Activated CD8-positive, alpha-beta memory T cell treated with anti-CD3 and anti-CD28 coated beads, Interleukin-2, amount 10 ng/mL, durations not matched to agents 7 days and 5 days (primary cell): ENCODE results near the gene TOM1L2. TPM values are rescaled to one million over a fixed set of nuclear protein-coding genes. Genes with fewer than 3 reads are reported as not detected.
"Not testable (repeated sequence)": the region's sequence is repeated elsewhere in the genome, so short reads cannot be mapped to it uniquely, and the experiment has no call there.

Experiments
- ATAC-seq: fragments of 150-1000 bp; cut with Tn5 transposase; one replicate; pipeline ENCODE4 v1.10.0; 2021; ENCODE audit warnings: moderate library complexity
- CTCF ChIA-PET: fragments of 350-600 bp; sonication (Branson Sonifier 250); formaldehyde crosslinking; loops from one replicate; lab custom pipeline; 2021; ENCODE audit warnings: antibody characterized with exemption; lab: Charles Lee
- DNase-seq: peaks from one replicate; pipeline ENCODE4 v3.0.0-alpha.2; 2020
- H3K27ac Mint-ChIP-seq: one replicate; pipeline ENCODE4 v1.8.0; 2021; ENCODE audit warnings: mild to moderate bottlenecking, mixed read lengths
- H3K27me3 Mint-ChIP-seq: one replicate; pipeline ENCODE4 v1.8.0; 2021; ENCODE audit warnings: mixed read lengths
- H3K36me3 Mint-ChIP-seq: one replicate; pipeline ENCODE4 v1.8.0; 2021; ENCODE audit warnings: mild to moderate bottlenecking, mixed read lengths
- H3K4me1 Mint-ChIP-seq: one replicate; pipeline ENCODE4 v1.8.0; 2021; ENCODE audit warnings: mixed read lengths
- H3K4me3 Mint-ChIP-seq: one replicate; pipeline ENCODE4 v1.8.0; 2021; ENCODE audit warnings: mild to moderate bottlenecking, moderate library complexity, mixed read lengths
- H3K9me3 Mint-ChIP-seq: one replicate; pipeline ENCODE4 v1.8.0; 2022; ENCODE audit warnings: low read depth, mixed read lengths
- total RNA-seq, 2 experiments: library from RNA; stranded (reverse); gene quantifications; one replicate each; pipeline ENCODE4 v1.2.3, GENCODE V29; 2021

TOM1L2 gene
- total RNA-seq, 2 experiments from 2014 or later = 19.8 to 33.0 TPM

DNA sequence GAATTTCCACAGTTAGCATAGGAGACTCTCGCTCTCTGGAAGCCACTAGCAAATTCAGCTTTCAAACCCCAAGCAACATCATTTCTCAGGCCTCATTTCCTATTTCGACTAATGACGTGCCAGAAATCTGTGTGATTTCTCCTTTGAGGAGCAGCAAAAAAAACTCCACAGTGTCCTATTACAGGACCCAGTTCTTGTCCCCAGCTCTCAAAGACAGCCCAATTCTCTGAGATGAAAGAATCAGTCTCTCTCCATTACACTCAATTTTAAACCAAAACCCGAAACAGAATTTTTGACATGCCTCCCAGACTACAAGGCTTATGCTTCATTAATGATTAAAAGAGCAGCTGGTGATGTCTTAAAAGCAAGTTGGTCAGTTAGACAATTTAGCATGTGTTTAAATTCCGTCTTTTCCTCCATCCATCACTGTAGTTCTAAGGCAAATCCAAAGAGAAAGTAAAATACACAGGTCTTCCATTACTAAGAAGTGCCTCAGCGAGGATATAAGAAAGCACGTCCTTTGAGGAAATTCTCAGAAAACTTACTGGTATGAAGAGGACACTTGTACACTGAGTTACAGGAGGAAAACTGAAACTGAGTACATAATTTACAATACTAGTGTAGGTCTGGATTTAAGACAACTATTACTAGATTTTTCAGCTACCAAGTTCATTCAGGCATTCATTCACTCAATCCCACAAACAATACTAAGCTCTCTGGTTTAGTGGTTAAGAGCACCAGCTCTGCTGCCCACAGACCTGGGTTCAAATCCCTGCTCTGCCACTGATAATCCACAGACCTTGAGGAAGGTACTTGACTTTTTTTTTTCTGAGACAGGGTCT, 12.5 kb downstream of the TOM1L2 start:
- peak; percentile 57 for DNase-seq
- peaks cover 66% of the 10 kb centered on the region for H3K4me1 Mint-ChIP-seq
- peak overlapping the region; percentile 98 for H3K27ac Mint-ChIP-seq
- CTCF ChIA-PET = interaction anchor here (1.0 to 3.0 kb wide), 7 partner anchors 10 to 278 kb away, joined by 3 to 17 read pairs (median 4); partner anchors contain the start of genes DRC3 and TOM1L2
- peaks cover 17% of the 10 kb centered on the region for H3K36me3 Mint-ChIP-seq
- H3K9me3 Mint-ChIP-seq = no peaks in the 10 kb centered on the region
- H3K27me3 Mint-ChIP-seq = no peaks in the 10 kb centered on the region
- peak; percentile 64 for ATAC-seq
- H3K4me3 Mint-ChIP-seq = peak overlapping the region; percentile 74

DNA sequence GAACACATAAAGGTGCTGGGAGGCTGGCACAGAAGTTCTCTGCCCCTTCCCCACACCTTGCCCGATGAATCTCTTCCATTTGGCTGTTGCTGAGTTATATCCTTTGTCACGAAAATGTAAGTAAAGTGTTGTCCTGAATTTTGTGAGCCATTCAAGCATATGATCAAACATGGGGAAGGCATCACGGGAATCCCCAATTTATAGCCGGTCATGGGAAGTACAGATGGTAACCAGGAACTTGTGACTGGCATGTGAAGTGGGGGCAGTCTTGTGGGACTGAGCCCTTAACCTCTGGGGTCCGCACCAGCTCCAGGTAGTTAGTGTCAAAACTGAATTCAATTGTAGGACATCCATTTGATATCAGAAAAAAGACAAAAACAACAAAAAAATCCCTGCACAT, 13.2 kb downstream of the TOM1L2 start:
- DNase-seq (no peak), ATAC-seq (no peak)
- Mint-ChIP-seq H3K36me3 (peaks cover 17% of the 10 kb centered on the region), H3K4me3 (peak overlapping the region; percentile 74), H3K27ac (peak overlapping the region; percentile 98), H3K9me3 (no peaks in the 10 kb centered on the region), H3K27me3 (no peaks in the 10 kb centered on the region), H3K4me1 (peaks cover 65% of the 10 kb centered on the region)
- CTCF ChIA-PET = interaction anchor here (1.0 to 3.0 kb wide), 4 partner anchors 14 to 277 kb away, joined by 4 to 17 read pairs (median 6); partner anchors contain the start of genes DRC3 and TOM1L2

DNA sequence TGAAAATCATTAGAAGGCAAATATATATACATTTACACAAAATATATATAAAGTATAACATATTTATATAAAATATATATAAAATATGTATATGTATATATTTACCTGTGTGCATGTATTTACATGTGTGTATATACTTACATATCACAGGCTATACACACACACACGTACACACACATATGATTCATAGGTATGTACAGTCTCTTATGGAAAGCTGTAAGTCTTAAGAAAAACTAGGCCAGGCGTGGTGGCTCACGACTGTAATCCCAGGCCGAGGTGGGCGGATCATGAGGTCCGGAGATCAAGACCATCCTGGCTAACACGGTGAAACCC, 14.7 kb downstream of the TOM1L2 start:
- CTCF ChIA-PET = interaction anchor here (1.6 to 3.0 kb wide), 4 partner anchors 15 to 275 kb away, joined by 4 to 17 read pairs (median 8); partner anchors contain the start of genes DRC3 and TOM1L2
- H3K4me3 Mint-ChIP-seq = peak overlapping the region; percentile 17
- H3K36me3 Mint-ChIP-seq = peaks cover 18% of the 10 kb centered on the region
- H3K27me3 Mint-ChIP-seq = no peaks in the 10 kb centered on the region
- DNase-seq = no peak
- no peaks in the 10 kb centered on the region for H3K9me3 Mint-ChIP-seq
- peaks cover 56% of the 10 kb centered on the region for H3K4me1 Mint-ChIP-seq
- no peak for ATAC-seq
- peak overlapping the region; percentile 98 for H3K27ac Mint-ChIP-seq

DNA sequence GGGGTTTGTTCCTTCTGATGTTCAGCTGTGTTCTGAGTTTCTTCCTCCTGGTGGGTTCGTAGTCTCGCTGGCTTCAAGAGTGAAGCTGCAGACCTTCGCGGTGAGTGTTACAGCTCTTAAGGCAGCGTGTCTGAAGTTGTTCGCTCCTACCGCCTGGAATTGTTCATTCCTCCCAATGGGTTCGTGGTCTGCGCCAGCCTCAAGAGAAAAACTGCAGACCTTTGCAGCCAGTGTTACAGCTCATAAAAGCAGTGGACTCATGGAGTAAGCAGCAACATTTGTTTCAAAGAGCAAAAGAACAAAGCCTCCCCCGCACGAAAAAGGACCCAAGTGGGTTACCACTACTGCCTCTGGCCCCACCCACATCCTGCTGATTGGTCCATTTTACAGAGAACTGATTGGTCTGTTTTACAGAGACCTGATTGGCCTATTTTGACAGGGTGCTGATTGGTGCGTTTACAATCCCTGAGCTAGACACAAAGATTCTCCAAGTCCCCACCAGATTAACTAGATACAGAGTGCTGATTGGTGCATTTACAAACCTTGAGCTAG, 16.3 kb downstream of the TOM1L2 start:
- H3K27ac Mint-ChIP-seq = peak overlapping the region; percentile 67
- peaks cover 15% of the 10 kb centered on the region for H3K36me3 Mint-ChIP-seq
- CTCF ChIA-PET = interaction anchor here (1.1 to 3.2 kb wide), 3 partner anchors 17 to 69 kb away, joined by 3 to 9 read pairs (median 4); partner anchors contain the start of genes DRC3 and TOM1L2
- not testable (repeated sequence) for H3K4me3 Mint-ChIP-seq, H3K9me3 Mint-ChIP-seq, H3K27me3 Mint-ChIP-seq, ATAC-seq
- H3K4me1 Mint-ChIP-seq = peaks cover 49% of the 10 kb centered on the region
- DNase-seq = peak; percentile 44

DNA sequence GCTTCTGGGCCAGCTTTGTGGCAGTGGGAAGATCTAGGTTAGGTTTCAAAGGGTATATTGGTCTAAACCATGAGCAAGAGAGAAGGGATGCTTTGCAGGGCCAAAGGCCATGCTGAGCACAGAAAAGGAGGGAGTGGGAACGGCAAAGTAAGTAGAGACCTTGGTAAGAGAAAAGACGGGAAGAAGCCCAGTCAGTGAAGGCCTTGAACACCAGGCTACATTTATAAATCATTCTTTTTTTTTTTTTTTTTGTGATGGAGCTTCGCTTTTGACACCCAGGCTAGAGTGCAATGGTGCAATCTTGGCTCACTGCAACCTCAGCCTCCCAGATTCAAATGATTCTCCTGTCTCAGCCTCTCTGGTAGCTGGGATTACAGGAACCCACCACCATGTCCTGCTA, 18.1 kb downstream of the TOM1L2 start:
- Mint-ChIP-seq H3K4me1 (peaks cover 31% of the 10 kb centered on the region), H3K27me3 (no peaks in the 10 kb centered on the region), H3K36me3 (peaks cover 15% of the 10 kb centered on the region), H3K4me3 (no peak overlapping the region), H3K27ac (no peak overlapping the region), H3K9me3 (no peaks in the 10 kb centered on the region)
- DNase-seq = no peak
- CTCF ChIA-PET = interaction anchor here (3.2 kb wide), 1 partner anchor 18 kb away, joined by 9 read pairs; the partner anchor contains the start of genes DRC3 and TOM1L2
- no peak for ATAC-seq

DNA sequence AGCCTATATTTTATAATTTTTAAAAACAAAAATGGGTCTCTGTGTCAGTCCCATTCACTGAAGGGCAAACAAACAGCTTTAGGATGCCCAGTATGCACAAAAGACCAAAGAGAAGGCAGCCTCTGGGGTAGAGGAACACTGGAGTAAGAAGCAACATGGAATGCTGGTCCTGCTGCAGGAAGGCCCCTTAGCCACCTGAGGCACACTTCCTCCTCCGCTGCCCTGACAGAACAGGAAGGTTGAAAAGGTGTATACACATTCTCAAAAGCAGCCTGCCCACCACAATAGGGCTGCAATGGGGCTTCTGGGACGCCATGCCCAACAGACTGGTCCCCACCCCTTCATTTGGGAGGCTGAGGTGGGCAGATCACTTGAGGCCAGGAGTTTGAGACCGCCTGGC, 19.5 kb downstream of the TOM1L2 start:
- ATAC-seq (no peak), DNase-seq (no peak)
- peaks cover 15% of the 10 kb centered on the region for H3K36me3 Mint-ChIP-seq
- peaks cover 17% of the 10 kb centered on the region for H3K4me1 Mint-ChIP-seq
- CTCF ChIA-PET = no interaction called here
- no peaks in the 10 kb centered on the region for H3K27me3 Mint-ChIP-seq
- no peak overlapping the region for H3K27ac Mint-ChIP-seq
- no peak overlapping the region for H3K4me3 Mint-ChIP-seq
- no peaks in the 10 kb centered on the region for H3K9me3 Mint-ChIP-seq

DNA sequence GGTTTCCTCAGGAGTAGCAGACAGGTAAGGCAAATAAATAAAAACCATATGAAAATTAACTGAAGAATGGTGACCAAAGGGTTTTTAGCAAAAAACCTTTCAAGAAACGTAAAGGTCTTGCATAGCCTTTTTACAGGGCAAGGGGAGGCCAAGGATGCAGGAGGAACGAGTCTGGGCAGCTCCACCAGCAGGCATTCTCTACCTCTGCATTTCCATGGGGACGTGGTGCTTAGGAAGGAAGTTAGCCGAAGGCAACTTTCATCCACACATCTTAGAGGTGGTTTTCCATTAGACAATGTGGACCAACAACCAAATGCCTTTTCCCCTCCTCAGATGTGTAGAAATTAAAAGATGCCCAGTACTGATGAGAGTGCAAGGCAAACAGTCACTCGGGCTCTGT, 20.7 kb downstream of the TOM1L2 start:
- no peak overlapping the region for H3K27ac Mint-ChIP-seq
- peaks cover 10% of the 10 kb centered on the region for H3K4me1 Mint-ChIP-seq
- ATAC-seq (no peak), DNase-seq (no peak)
- H3K9me3 Mint-ChIP-seq = no peaks in the 10 kb centered on the region
- H3K27me3 Mint-ChIP-seq = no peaks in the 10 kb centered on the region
- CTCF ChIA-PET = no interaction called here
- no peak overlapping the region for H3K4me3 Mint-ChIP-seq
- peaks cover 12% of the 10 kb centered on the region for H3K36me3 Mint-ChIP-seq

DNA sequence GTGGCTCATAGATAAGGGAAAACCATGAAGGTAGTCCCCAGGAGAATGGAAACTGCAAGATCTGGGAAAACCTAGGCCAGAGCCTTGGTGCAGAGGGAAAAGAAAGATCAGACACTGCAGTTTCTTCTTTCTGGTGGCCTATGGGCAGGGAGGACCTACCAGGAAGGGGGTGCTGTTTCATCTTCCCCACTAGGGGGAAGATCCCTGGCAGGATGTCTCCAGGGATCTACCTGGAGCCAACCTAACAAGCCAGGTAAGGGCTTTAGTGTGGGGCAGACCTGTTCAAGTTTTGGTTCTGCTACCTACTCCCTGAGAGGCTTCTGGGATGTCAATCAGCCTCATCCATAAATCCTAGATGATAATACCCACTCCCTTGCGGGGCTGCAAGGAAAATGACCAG, 21.4 kb downstream of the TOM1L2 start:
- H3K27me3 Mint-ChIP-seq = no peaks in the 10 kb centered on the region
- H3K27ac Mint-ChIP-seq = no peak overlapping the region
- H3K4me1 Mint-ChIP-seq = peaks cover 6% of the 10 kb centered on the region
- CTCF ChIA-PET = no interaction called here
- ATAC-seq (no peak), DNase-seq (no peak)
- H3K9me3 Mint-ChIP-seq = no peaks in the 10 kb centered on the region
- H3K36me3 Mint-ChIP-seq = peaks cover 9% of the 10 kb centered on the region
- no peak overlapping the region for H3K4me3 Mint-ChIP-seq

DNA sequence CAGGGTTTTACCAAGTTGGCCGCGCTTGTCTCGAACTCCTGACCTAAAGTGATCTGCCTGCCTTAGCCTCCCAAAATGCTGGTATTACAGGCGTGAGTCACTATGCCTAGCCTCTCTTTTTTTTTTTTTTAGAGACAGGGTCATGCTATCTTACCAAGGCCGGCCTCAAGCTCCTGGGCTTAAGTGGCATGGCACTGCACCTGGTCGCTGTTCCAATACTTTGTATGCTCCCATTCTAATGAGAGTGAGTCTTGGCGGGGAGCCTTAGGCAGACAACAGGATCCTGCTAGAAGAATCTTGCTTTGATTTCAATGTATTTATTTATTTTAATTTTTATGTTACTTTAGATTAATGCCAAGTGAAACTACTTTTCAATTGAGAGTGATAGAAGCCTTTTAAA, 21.9 kb downstream of the TOM1L2 start:
- DNase-seq = no peak
- H3K27me3 Mint-ChIP-seq = no peaks in the 10 kb centered on the region
- no peaks in the 10 kb centered on the region for H3K9me3 Mint-ChIP-seq
- H3K4me1 Mint-ChIP-seq = peaks cover 3% of the 10 kb centered on the region
- H3K27ac Mint-ChIP-seq = no peak overlapping the region
- CTCF ChIA-PET = no interaction called here
- no peak for ATAC-seq
- peaks cover 5% of the 10 kb centered on the region for H3K36me3 Mint-ChIP-seq
- no peak overlapping the region for H3K4me3 Mint-ChIP-seq

DNA sequence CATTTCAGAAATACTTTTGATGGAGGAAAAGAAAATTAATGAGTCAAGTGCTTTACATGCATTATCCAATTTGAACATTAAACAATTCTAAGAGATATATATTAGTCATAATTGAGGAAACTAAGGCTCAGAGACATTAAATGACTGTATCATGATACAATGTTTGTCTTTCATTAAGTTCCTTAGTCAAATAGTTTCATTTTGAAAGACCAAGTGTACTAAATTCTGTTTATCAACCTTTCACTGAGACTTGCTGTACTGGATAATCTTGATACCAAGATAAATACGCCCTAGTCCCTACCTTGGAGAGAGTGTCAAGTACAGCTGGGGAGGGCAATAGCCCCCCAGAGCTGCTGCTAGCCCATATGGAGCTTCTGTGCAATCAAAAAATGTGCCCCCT, 24.2 kb downstream of the TOM1L2 start:
- no peak overlapping the region for H3K27ac Mint-ChIP-seq
- no peaks in the 10 kb centered on the region for H3K9me3 Mint-ChIP-seq
- H3K4me3 Mint-ChIP-seq = no peak overlapping the region
- DNase-seq (no peak), ATAC-seq (no peak)
- H3K27me3 Mint-ChIP-seq = no peaks in the 10 kb centered on the region
- H3K36me3 Mint-ChIP-seq = no peaks in the 10 kb centered on the region
- CTCF ChIA-PET = interaction anchor here (1.2 to 1.4 kb wide), 2 partner anchors 38 to 86 kb away, joined by 3 read pairs; no protein-coding TSS in a partner anchor
- H3K4me1 Mint-ChIP-seq = peaks cover 9% of the 10 kb centered on the region

DNA sequence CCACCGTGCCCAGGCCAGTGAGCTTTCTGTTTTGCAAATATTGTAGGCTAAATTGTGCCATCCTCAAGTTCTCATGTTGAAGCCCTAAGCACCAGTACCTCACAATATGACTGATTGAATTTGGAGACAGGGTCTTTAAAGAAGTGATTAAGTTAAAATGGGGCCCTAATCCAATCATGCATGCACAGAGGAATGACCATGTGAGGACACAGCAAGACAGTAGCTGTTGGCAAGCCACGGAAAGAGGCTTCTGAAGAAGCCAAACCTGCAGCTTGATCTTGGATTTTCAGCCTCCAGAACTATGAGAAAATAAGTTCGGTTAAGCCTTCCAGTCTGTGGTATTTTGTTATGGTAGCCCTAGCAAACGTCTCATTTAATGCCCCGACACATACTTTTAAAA, 24.9 kb downstream of the TOM1L2 start:
- H3K9me3 Mint-ChIP-seq = no peaks in the 10 kb centered on the region
- DNase-seq (no peak), ATAC-seq (no peak)
- no peaks in the 10 kb centered on the region for H3K36me3 Mint-ChIP-seq
- H3K4me3 Mint-ChIP-seq = no peak overlapping the region
- H3K27ac Mint-ChIP-seq = no peak overlapping the region
- H3K4me1 Mint-ChIP-seq = peaks cover 11% of the 10 kb centered on the region
- H3K27me3 Mint-ChIP-seq = no peaks in the 10 kb centered on the region
- CTCF ChIA-PET = interaction anchor here (1.2 to 1.9 kb wide), 5 partner anchors 11 to 86 kb away, joined by 3 to 9 read pairs (median 3); no protein-coding TSS in a partner anchor

DNA sequence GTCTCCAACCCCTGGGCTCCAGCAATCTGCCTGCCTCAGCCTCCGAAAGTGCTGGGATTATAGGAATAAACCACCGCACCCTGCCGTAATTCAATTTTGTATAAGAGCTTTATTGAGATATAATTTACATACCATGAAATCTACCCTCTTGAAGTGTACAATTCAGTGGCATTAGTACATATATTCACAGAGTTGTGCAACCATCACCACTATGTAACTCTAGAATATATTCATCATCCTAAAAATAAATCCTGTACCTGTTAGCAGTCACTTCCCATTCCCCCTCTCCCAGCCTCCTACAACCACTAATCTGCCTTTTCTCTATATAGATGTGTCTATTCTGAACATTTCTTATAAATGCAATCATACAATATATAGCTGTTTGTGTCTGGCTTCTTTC, 26.1 kb downstream of the TOM1L2 start:
- Mint-ChIP-seq H3K9me3 (no peaks in the 10 kb centered on the region), H3K27ac (no peak overlapping the region), H3K36me3 (no peaks in the 10 kb centered on the region), H3K4me1 (peaks cover 11% of the 10 kb centered on the region), H3K27me3 (no peaks in the 10 kb centered on the region), H3K4me3 (no peak overlapping the region)
- DNase-seq (no peak), ATAC-seq (no peak)
- CTCF ChIA-PET = interaction anchor here (0.8 to 1.9 kb wide), 7 partner anchors 10 to 332 kb away, joined by 3 to 9 read pairs (median 3); no protein-coding TSS in a partner anchor

DNA sequence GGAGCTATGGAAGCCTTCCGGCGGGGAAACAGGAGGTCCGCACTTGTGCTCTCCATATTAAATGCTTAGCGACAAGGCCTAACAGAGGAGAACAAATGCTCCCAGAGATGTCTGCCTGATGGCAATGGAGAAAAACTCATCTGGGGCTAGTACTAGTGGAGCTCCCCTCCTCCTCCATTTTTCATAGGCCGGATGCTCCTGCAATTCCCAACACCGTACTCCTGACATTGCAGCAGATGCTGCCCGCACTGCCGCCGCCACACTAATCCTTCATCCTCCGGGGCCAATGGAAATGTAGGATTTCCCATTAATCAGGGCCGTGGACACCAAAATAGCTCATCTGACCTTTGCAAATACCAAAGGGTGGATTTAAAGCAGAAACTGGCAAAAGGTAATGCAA, 27.5 kb downstream of the TOM1L2 start:
- Mint-ChIP-seq H3K4me3 (no peak overlapping the region), H3K27ac (no peak overlapping the region), H3K4me1 (peaks cover 11% of the 10 kb centered on the region), H3K27me3 (no peaks in the 10 kb centered on the region), H3K36me3 (no peaks in the 10 kb centered on the region), H3K9me3 (no peaks in the 10 kb centered on the region)
- DNase-seq = no peak
- CTCF ChIA-PET = interaction anchor here (1.3 kb wide), 1 partner anchor 15 kb away, joined by 3 read pairs; no protein-coding TSS in a partner anchor
- no peak for ATAC-seq
